ENCODE results near the gene PIPOX.

PIPOX gene

GRCh38 chr17:29019475-29020181 lies 23.3 kb upstream of the PIPOX start:
- no peak for DNase-seq

- no peak for DNase-seq
Observed at GRCh38 chr17:29020576-29020975, 22.4 kb upstream of the PIPOX start.

GRCh38 chr17:29021226-29021625 lies 21.7 kb upstream of the PIPOX start:
- DNase-seq: no peak

- DNase-seq: no peak
Observed at GRCh38 chr17:29022074-29022473, 20.9 kb upstream of the PIPOX start.

- no peak for DNase-seq
Observed at GRCh38 chr17:29024316-29024952, 18.5 kb upstream of the PIPOX start.

GRCh38 chr17:29031488-29031887 lies 11.5 kb upstream of the PIPOX start:
- DNase-seq: no peak

GRCh38 chr17:29032013-29032856 lies 10.7 kb upstream of the PIPOX start:
- DNase-seq: no peak

GRCh38 chr17:29032857-29033197 lies 10.1 kb upstream of the PIPOX start:
- DNase-seq: no peak

- DNase-seq: no peak
Observed at GRCh38 chr17:29034510-29034909, 8.4 kb upstream of the PIPOX start.

GRCh38 chr17:29036584-29036983 lies 6.4 kb upstream of the PIPOX start:
- no peak for DNase-seq

- no peak for DNase-seq
Observed at GRCh38 chr17:29037739-29038084, 5.2 kb upstream of the PIPOX start.

GRCh38 chr17:29038085-29038795 lies 4.7 kb upstream of the PIPOX start:
- no peak for DNase-seq

- DNase-seq: no peak
Observed at GRCh38 chr17:29039764-29040598, 3.0 kb upstream of the PIPOX start.

- DNase-seq: no peak
Observed at GRCh38 chr17:29041091-29041490, 1.9 kb upstream of the PIPOX start.

GRCh38 chr17:29041571-29041970 lies 1.4 kb upstream of the PIPOX start:
- DNase-seq: no peak

GRCh38 chr17:29042026-29042678 lies 789 bp upstream of the PIPOX start:
- DNase-seq: no peak

GRCh38 chr17:29043539-29044145 lies 701 bp downstream of the PIPOX start:
- no peak for DNase-seq

GRCh38 chr17:29045026-29045425 lies 2.1 kb downstream of the PIPOX start:
- no peak for DNase-seq

GRCh38 chr17:29045734-29046472 lies 3.0 kb downstream of the PIPOX start:
- DNase-seq: no peak

- no peak for DNase-seq
Observed at GRCh38 chr17:29046473-29046839, 3.5 kb downstream of the PIPOX start.

All from effector CD4-positive, alpha-beta T cell (primary cell).